T-helper 1 cell treated with Interleukin-12 subunit alpha and Interleukin-12 subunit beta and Interleukin-4 antibody, amounts not matched to agents 30 ng/mL and 1 ng/mL, for 36 hours (primary cell): Measurements from ENCODE around the gene AZI2. TPM values are rescaled to one million over a fixed set of nuclear protein-coding genes. Genes with fewer than 3 reads are reported as not detected.

Experiments
- intact Hi-C: fragments of 100-400 bp; cut with micrococcal nuclease; formaldehyde crosslinking; loops from one replicate; pipeline ENCODE4 v1.15.1; 2024
- total RNA-seq: library from RNA; stranded (reverse); gene quantifications from 2 replicates; pipeline ENCODE4 v1.2.3, GENCODE V29; 2022

AZI2 gene
- total RNA-seq, 1 donor from 2014 or later, result 51.9 TPM

DNA sequence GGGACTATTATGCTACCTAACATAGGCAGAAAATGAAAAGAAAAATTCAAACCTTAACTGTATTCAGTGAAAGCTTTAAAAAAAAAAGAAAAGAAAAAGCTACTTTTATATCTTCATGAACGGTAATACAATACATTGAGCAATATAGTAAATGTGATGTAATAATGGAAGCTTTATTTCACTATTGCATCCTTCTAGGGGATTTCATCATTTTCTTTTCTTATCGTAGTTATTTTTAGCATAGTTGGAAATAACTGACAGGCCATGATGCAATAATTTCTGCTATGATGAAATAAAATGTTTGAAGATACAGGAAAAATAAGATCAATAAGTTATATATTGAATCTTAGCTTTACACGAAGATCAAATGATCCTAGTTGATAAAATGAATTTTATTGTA is 40.4 kb downstream of the AZI2 start:
- intact Hi-C loops, result no loop called here

DNA sequence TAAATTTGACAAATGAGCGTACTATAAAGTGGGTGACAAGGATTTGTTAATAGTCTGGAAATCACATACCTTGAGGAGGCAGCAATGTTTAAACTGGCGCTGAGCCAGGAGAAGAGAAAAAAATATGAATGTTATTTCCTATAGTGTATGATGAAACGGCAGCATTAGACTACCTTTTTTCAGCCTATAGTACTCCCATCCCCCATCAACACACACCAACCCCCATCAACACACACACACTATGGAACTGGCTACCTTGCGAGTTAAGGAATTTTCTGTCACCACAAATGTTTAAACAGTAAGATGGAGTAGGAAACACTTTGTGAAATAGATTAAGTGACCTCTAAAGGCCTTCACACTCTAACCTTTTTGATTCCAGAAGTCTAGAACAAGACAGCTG is 46.9 kb downstream of the AZI2 start:
- intact Hi-C loops, result no loop called here

DNA sequence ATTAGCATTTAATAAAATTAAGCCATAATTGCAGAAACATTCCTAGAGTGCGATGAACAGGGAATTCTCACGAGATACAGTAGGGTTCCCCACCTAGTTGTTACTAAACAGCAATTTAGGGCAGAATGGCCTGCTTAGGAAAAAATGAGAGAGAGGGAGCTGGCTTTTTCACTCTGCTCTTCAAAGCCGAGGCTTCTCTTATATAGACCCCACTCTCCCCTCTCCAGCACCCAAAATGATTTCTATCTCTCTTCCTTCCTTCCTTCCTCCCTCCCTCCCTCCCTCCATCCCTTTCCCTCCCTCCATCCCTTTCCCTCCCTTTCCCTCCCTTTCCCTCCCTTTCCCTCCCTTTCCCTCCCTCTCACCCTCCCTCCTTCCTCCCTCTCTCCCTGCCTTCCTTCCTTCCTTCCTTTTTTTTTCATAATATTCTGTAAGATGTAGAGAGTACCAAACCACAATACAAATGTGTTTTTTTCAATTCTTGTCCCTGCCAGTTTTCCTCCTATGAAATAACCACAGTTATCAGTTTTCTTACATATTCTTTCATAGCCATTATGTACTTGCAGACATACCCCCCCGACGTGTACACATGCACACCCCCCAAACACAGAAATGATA is 48.2 kb downstream of the AZI2 start:
- intact Hi-C loops, result no loop called here

DNA sequence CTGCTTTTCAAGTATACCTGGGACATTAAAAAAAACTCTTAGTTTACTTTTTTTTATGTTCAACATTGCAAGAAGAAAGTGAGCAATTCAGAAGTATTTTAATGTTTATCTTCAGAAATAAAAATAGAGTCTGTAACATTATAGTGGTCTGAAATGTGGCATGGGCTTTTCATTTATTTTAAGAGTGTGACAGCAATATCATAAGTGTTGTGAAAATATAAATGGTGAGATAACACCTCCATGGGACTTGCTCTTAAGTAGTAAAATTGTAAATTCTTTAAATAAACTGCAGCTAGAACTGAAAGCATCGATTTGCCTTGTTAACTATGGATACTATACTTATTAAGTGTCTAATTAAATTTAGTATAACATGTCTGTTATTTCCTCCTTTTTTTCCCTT is 48.9 kb downstream of the AZI2 start:
- intact Hi-C loops, result no loop called here

DNA sequence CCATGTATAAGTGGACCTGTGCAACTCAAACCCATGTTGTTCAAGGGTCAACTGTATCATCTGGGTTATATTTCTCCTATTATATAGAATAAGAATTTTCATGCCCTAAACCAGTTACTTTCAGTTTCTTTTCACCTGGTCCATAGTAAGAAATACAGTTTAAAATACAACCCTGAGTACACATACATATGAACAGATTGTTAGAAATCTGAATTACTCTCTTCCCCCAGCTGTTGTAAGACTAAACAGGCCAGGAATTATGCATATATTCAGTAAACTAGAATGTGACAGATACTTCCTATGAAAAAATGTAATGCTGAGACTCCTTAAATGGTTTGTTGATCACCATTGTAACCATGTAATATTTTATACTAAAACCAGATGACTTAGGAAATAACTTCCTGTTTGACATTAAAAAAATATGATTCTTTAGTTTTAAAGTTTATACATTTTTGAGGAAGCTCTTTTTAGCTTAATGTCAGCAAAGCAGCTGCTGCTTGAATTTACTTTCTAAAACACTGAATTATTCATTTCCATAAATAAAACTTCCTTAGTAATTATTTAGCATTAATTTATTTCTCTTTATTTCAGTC is 52.6 kb downstream of the AZI2 start:
- intact Hi-C loops, result loop anchor here (2.0 kb wide), 1 partner anchor 33 kb away; no protein-coding TSS in a partner anchor

DNA sequence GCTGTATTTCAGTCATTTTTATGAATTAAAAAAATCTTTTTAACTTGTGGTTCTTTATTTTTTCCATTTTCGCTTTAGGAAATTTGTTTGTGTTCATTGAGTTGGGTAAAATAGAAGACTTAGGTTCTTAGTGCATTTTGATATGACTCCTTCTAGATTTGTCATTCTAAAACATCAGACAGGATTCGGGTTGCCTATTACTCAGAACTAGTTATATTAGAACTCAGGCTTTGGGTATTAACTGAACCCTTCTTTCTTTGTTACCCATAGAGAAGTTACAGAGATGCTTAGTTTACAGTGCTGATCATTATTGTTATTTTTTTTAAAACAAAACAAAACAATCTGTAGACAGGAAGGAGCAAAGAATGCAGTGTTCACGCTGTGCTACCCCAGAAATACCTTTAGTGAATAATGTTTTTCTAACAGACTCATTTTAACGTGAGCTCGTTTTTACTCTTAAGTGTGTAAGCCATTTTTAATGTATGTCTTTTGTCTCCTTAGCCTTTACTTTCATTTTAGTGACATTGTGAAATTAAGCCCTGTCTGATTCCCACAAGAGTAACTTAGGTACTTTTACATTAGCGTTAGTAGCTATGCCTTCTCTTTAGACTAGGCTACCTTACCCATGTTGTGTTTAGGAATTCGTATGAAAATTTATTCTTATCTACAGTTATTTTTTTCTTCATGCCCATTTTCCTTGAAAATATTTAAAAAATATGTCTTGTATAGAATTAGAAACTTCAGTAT is 53.8 kb downstream of the AZI2 start:
- intact Hi-C loops, result loop anchor here (2.0 kb wide), 1 partner anchor 34 kb away; no protein-coding TSS in a partner anchor

DNA sequence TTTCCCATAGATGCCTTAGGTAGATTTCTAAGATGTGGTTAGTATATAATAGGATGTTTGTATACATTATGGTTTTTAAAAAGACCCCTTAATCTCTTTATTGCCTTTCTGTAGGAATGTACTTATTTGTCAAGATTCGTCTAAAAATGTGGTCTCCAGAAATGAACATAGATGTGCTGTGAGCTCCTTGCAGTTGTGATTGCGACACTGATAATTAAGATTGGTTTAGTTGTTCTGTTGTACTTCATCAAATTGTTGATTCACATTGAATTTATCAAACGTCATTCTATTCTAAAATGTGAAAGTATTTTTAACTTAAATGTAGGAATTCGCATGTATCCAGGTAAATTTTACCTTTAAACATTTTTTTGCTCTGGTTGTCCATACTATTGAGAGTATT is 56.0 kb downstream of the AZI2 start:
- intact Hi-C loops, result no loop called here

DNA sequence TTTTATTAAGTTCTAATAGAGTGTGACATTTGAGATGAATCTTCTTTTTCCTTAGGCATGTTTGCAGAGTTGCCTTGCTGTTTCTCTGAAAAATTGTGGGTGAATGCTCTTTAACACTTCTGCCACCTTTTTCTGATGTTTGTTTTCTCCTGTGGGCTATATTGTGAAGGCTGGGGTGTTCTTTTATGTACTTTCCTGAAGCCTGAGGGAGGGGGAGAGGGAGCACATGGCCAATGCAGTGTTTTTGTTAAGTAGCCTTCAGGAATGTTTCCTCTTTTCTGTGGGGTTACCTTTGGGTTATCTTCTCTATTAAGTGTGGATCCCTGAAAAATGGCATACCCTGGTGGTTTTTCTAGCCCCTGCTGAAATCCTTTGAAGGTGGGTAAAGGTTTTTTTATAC is 57.0 kb downstream of the AZI2 start:
- intact Hi-C loops, result no loop called here

DNA sequence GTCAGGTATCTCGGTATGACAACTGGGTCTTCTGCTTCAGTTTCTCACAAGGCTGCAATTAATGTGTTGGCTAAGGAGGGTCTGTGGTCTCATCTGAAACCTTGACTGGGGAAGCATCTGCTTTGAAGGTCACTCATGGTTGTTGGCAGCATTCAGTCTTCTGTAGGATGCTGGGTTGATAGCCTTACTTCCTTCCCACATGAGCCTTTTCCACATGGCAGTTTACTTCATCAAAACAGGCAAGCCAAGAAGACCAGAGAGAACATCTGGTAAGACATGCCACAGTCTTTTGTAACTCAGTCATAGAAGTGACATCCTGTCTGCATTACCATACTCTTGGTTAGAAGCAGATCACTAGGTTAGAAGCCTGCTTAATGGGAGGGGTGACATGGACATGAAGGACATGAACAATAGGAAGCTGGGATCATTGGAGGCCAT is 57.7 kb downstream of the AZI2 start:
- intact Hi-C loops, result no loop called here

DNA sequence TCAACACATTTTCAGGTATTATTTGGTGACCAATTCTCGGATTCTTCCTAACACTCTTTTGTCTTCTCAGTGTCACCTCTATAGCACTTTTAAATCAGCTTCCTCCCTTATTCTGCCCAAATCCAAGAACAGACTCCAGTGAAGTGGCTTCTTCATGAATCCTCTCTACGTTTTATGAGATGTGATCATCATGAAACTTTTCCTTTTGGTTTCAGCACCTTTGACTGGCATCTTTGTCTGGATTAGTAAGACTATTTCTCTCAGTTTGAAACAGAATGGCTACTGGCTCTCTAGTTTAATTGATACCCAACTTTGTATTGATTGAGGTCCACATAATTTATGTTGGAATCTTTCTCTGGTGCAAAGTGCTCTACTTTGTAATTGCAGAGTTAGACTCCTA is 61.6 kb downstream of the AZI2 start:
- intact Hi-C loops, result no loop called here

DNA sequence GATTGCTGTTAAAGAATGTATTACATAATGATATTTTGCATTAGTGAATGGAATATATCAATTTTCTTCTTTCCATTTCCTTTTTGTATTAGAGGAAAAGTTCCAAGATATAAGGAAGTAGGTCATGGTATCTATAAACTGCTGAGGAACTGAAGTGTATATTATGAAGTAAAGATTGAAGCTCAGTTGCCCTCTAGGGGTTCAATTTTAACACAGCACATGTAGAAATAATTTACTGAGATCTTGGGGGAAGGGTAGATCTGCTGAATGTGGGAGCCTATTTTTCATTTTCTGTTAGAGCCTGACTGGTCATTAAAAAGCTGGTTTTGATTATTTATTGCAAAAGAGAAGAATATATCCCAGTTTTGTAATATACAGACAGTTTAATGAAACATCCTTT is 62.0 kb downstream of the AZI2 start:
- intact Hi-C loops, result loop anchor here (1.0 kb wide), 3 partner anchors 42 to 574 kb away; partner anchors contain the start of gene EOMES

DNA sequence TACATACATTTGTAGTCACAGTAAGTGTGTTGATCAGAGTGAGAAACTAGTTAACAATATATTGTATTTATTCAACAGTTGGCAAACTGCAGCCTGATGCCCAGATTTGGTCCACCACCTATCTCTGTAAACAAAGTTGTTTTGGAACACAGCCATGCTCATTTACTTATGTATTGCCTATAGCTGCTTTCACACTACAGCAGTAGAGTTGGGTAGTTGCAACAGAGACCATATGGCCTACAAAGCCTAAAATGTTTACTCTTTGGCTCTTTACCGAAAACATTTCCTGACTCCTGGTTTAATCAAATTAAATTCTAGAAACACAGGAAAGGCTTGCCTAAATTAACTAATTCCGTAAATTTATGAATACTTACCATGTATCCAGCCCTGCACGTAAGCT is 67.8 kb downstream of the AZI2 start:
- intact Hi-C loops, result no loop called here

DNA sequence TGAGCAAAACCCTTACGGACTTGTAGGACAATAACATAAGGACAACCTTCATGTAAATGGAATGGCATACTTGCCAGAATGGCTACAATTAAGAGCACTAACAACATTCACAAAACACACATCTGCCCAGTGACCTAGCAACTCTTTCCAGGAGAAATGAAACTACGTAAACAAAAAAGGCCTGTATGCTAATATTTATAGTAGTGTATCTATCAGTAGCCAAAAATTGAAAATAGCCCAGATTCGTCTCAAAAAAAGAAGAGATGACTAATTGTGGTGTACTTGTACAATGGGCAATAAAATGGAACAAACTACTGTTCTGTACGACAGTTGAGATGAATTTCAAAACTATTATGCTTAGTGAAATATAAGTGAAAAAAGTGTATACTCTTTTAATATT is 68.9 kb downstream of the AZI2 start:
- intact Hi-C loops, result no loop called here

DNA sequence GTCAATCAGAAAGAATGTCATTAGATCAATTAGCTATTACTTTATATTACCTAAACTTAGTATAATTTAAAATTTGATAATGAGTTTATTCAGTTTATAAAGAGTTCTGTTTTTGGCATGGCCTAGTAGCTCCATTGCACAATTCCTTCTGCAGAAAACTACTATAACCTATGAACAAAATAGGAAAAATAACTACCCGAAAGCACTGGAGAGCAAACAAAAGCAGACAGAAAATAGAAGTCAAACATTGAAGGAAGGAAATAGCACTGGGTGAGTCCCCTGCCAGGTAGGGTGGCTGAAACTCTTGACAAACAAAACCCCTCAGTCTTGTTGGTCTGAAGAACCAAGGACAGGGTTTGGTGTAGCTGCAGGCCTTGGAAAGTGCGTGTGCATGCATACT is 69.7 kb downstream of the AZI2 start:
- intact Hi-C loops, result no loop called here

DNA sequence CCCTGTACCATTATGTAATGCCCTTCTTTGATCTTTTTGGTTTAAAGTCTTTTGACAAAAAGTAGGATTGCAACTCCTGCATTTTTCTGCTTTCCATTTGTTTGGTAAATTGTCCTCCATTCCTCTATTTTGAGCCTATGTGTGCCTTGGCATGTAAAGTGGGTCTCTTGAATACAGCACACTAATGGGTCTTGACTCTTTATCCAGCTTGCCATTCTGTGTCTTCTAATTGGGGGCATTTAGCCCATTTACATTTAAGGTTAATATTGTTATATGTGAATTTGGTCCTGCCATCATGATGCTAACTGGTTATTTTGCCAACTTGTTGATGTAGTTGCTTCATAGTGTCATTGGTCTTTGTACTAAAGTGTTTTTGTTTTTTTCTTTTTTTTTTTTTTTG is 74.8 kb downstream of the AZI2 start:
- intact Hi-C loops, result no loop called here

Other genes starting within 250 kb of the AZI2 start
- 19.0 and 19.1 TPM in 2 replicates for gene CMC1, start 107.2 kb downstream of the AZI2 start, total RNA-seq
- gene ZCWPW2, start 103 bp downstream of the AZI2 start, total RNA-seq, result 0.12 TPM in 1 of 2 replicates, not detected in the other